WTC11 (cell line): ENCODE data around the gene LTK.

Experiments
- ATF3 ChIP-seq: sonication (generic); formaldehyde crosslinking; conservative IDR thresholded peaks from 2 replicates; pipeline ENCODE4 v1.8.1; 2022; ENCODE audit warnings: mild to moderate bottlenecking, missing genetic modification reagents
- CBFB ChIP-seq: sonication (generic); formaldehyde crosslinking; IDR thresholded peaks from 2 replicates; pipeline ENCODE4 v1.8.1; 2022; ENCODE audit warnings: mild to moderate bottlenecking, low read depth, missing genetic modification reagents
- CREB1 ChIP-seq: sonication (generic); formaldehyde crosslinking; IDR thresholded peaks from 2 replicates; pipeline ENCODE4 v1.8.0; 2023; ENCODE audit warnings: mild to moderate bottlenecking, missing genetic modification reagents
- CTCF ChIP-seq: fragments of 200-600 bp; IDR thresholded peaks from 2 replicates; pipeline ENCODE4 v1.8.0; 2022; ENCODE audit warnings: antibody characterized with exemption
- JUN ChIP-seq: sonication (generic); formaldehyde crosslinking; IDR thresholded peaks from 2 replicates; pipeline ENCODE4 v1.8.0; 2023; ENCODE audit warnings: mild to moderate bottlenecking, missing genetic modification reagents
- NFYB ChIP-seq: sonication (generic); formaldehyde crosslinking; conservative IDR thresholded peaks from 2 replicates; pipeline ENCODE4 v1.8.0; 2022; ENCODE audit warnings: low read depth, missing genetic modification reagents
- SMAD4 ChIP-seq: sonication (generic); formaldehyde crosslinking; IDR thresholded peaks from 2 replicates; pipeline ENCODE4 v1.8.0; 2022; ENCODE audit warnings: mild to moderate bottlenecking, missing genetic modification reagents
- TCF7 ChIP-seq: sonication (generic); formaldehyde crosslinking; IDR thresholded peaks from 2 replicates; pipeline ENCODE4 v1.8.0; 2022; ENCODE audit warnings: mild to moderate bottlenecking, low read depth, missing genetic modification reagents, moderate library complexity
- TEAD4 ChIP-seq: sonication (generic); formaldehyde crosslinking; IDR thresholded peaks from 2 replicates; pipeline ENCODE4 v1.8.0; 2022; ENCODE audit warnings: mild to moderate bottlenecking, missing genetic modification reagents
- USF1 ChIP-seq: sonication (generic); formaldehyde crosslinking; IDR thresholded peaks from 2 replicates; pipeline ENCODE4 v1.8.0; 2022; ENCODE audit warnings: mild to moderate bottlenecking, missing genetic modification reagents
- ZMAT4 ChIP-seq: fragments of 250-450 bp; sonication (Bioruptor Pico); IDR thresholded peaks from 2 replicates; pipeline ENCODE4 v1.9.0; 2021; ENCODE audit warnings: mild to moderate bottlenecking
- ZNF263 ChIP-seq: sonication (generic); formaldehyde crosslinking; IDR thresholded peaks from 2 replicates; pipeline ENCODE4 v1.8.1; 2022; ENCODE audit warnings: low read depth, mild to moderate bottlenecking, moderate library complexity, missing genetic modification reagents

GRCh38 chr15:41521614-41522013 is 8.0 kb upstream of the LTK start:
- TF ChIP-seq CTCF, result no peak
- no peak for TF ChIP-seq TCF7
- no peak for TF ChIP-seq TEAD4 (CRISPR knock-in tag)
- TF ChIP-seq NFYB, result no peak
- TF ChIP-seq JUN (CRISPR knock-in tag), result no peak
- no peak for TF ChIP-seq CBFB
- no peak for TF ChIP-seq ATF3
- TF ChIP-seq ZMAT4, result no peak
- TF ChIP-seq SMAD4, result no peak
- no peak for TF ChIP-seq CREB1
- no peak for TF ChIP-seq USF1 (CRISPR knock-in tag)
- TF ChIP-seq ZNF263 (CRISPR knock-in tag), result no peak
